Breast epithelium (tissue), 3 donors: ENCODE results near the gene BRIP1.

Experiments
- CTCF ChIP-seq, 3 donors: fragments of 450-650 bp; IDR thresholded peaks; one replicate each; pipeline ENCODE4 v1.5.1; 2016 to 2017; ENCODE audit warnings: antibody characterized with exemption in 3 of 3, mild to moderate bottlenecking in 3 of 3, moderate library complexity in 3 of 3
- POLR2A ChIP-seq: fragments of 450-650 bp; IDR thresholded peaks from one replicate; pipeline ENCODE4 v1.6.1; 2016; ENCODE audit warnings: antibody characterized with exemption, mild to moderate bottlenecking, moderate library complexity

GRCh38 chr17:61717352-61717751, 146.0 kb downstream of the BRIP1 start:
- TF ChIP-seq CTCF (IDR thresholded peaks at IDR 0.05) (no peak), POLR2A (no peak)
